Measurements from ENCODE around the gene DCDC2C. TPM values are rescaled to one million over a fixed set of nuclear protein-coding genes. Genes with fewer than 3 reads are reported as not detected.

The DCDC2C gene
- polyA plus RNA-seq, 3 donors = not detected

- H2AFZ ChIP-seq (ENCODE audit: insufficient read depth, low read depth, low read length, poor library complexity, severe bottlenecking) = no peak overlapping the region
- H3K36me3 ChIP-seq (replicated peaks in 1 of 2; ENCODE audit: control insufficient read depth in 1 of 2, insufficient read depth in 2 of 2, low read length in 2 of 2) = no peaks in the 10 kb centered on the region
- H3K27me3 Mint-ChIP-seq (ENCODE audit: low read depth in 3 of 3) = peaks cover 0 to 6% (median 4%) of the 10 kb centered on the region in 3 donors
- no peaks in the 10 kb centered on the region for H3K4me1 ChIP-seq (ENCODE audit: control insufficient read depth in 1 of 2, insufficient read depth in 2 of 2, low read length in 2 of 2)
- H3K4me3 Mint-ChIP-seq = no peak overlapping the region
- intact Hi-C loops (cut with micrococcal nuclease) = no loop called here
- no peaks in the 10 kb centered on the region for H4K20me1 ChIP-seq (ENCODE audit: insufficient read depth, low read length)
- peaks cover 0 to 2% (median 0%) of the 10 kb centered on the region in 7 donors for H3K9me3 Mint-ChIP-seq
- H3K27ac ChIP-seq (ENCODE audit: low read depth in 1 of 2, low read length in 2 of 2) = no peak overlapping the region
- H3K4me1 Mint-ChIP-seq = no peaks in the 10 kb centered on the region
- no peak overlapping the region for H3K4me2 ChIP-seq (replicated peaks; ENCODE audit: extremely low read depth, low read length, poor library complexity, severe bottlenecking)
- 88% methylated on average over 21 of the region's 23 CpGs for WGBS (ENCODE audit: insufficient coverage)
- H3K36me3 Mint-ChIP-seq = no peaks in the 10 kb centered on the region
- TF ChIP-seq, protein P1, sequence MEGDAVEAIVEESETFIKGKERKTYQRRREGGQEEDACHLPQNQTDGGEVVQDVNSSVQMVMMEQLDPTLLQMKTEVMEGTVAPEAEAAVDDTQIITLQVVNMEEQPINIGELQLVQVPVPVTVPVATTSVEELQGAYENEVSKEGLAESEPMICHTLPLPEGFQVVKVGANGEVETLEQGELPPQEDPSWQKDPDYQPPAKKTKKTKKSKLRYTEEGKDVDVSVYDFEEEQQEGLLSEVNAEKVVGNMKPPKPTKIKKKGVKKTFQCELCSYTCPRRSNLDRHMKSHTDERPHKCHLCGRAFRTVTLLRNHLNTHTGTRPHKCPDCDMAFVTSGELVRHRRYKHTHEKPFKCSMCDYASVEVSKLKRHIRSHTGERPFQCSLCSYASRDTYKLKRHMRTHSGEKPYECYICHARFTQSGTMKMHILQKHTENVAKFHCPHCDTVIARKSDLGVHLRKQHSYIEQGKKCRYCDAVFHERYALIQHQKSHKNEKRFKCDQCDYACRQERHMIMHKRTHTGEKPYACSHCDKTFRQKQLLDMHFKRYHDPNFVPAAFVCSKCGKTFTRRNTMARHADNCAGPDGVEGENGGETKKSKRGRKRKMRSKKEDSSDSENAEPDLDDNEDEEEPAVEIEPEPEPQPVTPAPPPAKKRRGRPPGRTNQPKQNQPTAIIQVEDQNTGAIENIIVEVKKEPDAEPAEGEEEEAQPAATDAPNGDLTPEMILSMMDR (IDR thresholded peaks at IDR 0.05) = no peak
- H3K27ac Mint-ChIP-seq = no peak overlapping the region
- H3K79me2 ChIP-seq (ENCODE audit: insufficient read depth, low read length) = no peaks in the 10 kb centered on the region
- DNase-seq = no peak
- no peak overlapping the region for H3K9ac ChIP-seq (ENCODE audit: insufficient read depth, low read length, poor library complexity, severe bottlenecking)
- no peak overlapping the region for H3K4me3 ChIP-seq (replicated peaks in 1 of 3; ENCODE audit: low read depth in 2 of 3, low read length in 3 of 3)
- no peaks in the 10 kb centered on the region for H3K27me3 ChIP-seq (ENCODE audit: control insufficient read depth in 2 of 2, insufficient read depth in 2 of 2, low read length in 2 of 2)
- no peaks in the 10 kb centered on the region for H3K9me3 ChIP-seq (replicated peaks in 1 of 2; ENCODE audit: control insufficient read depth in 1 of 2, insufficient read depth in 1 of 2, low read length in 2 of 2)
Observed at GRCh38 chr2:3679616-3680393, 23.6 kb upstream of the DCDC2C start.

DNA sequence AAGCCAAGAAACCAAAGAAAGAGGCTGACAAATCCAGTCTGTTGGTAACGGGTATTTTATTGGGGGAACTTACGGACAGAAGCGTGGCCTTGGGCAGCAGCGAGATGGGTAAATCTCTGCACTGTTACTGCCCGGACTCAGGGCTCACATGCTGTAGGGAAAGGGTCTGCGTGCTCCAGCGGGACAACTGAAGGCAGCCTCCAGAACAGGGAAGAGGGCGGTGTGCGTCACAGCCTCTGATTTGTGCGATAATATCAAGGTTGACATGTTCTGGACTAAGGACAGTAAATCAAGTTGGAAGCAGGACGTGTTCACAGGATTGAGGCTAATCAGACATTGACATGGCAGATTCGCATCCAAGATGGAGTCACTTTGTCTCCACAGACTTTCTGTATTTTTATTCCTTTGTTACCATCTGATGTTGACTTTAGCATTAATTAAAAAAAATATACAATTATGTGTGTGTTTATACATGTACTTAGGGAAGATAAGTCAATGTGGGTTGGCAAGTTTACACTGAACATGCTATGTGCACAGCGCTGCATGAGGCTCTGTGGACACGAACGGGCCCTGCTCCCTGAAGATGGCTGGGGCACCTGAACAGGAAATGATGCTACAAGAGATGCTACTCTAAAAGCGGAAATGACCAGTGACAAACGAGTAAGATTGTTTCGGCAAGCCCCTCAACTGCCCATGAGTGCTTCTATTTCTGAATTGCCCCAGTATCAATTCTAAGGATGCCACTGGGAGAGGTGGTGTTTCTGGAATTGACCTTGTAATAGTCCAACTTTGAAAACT lies 22.6 kb upstream of the DCDC2C start:
- Mint-ChIP-seq H3K27ac (no peak overlapping the region), H3K27me3 (ENCODE audit: low read depth in 3 of 3) (peaks cover 0 to 6% (median 2%) of the 10 kb centered on the region in 3 donors), H3K9me3 (peaks cover 0 to 2% (median 0%) of the 10 kb centered on the region in 7 donors), H3K36me3 (no peaks in the 10 kb centered on the region), H3K4me3 (no peak overlapping the region), H3K4me1 (no peaks in the 10 kb centered on the region)
- Histone ChIP-seq H3K4me1 (ENCODE audit: control insufficient read depth in 1 of 2, insufficient read depth in 2 of 2, low read length in 2 of 2) (no peaks in the 10 kb centered on the region), H3K27me3 (ENCODE audit: control insufficient read depth in 2 of 2, insufficient read depth in 2 of 2, low read length in 2 of 2) (no peaks in the 10 kb centered on the region), H3K36me3 (replicated peaks in 1 of 2; ENCODE audit: control insufficient read depth in 1 of 2, insufficient read depth in 2 of 2, low read length in 2 of 2) (no peaks in the 10 kb centered on the region), H3K4me3 (replicated peaks in 1 of 3; ENCODE audit: low read depth in 2 of 3, low read length in 3 of 3) (no peak overlapping the region), H3K9ac (ENCODE audit: insufficient read depth, low read length, poor library complexity, severe bottlenecking) (no peak overlapping the region), H3K27ac (ENCODE audit: low read depth in 1 of 2, low read length in 2 of 2) (no peak overlapping the region), H2AFZ (ENCODE audit: insufficient read depth, low read depth, low read length, poor library complexity, severe bottlenecking) (no peak overlapping the region), H3K9me3 (replicated peaks in 1 of 2; ENCODE audit: control insufficient read depth in 1 of 2, insufficient read depth in 1 of 2, low read length in 2 of 2) (no peaks in the 10 kb centered on the region), H4K20me1 (ENCODE audit: insufficient read depth, low read length) (no peaks in the 10 kb centered on the region), H3K79me2 (ENCODE audit: insufficient read depth, low read length) (no peaks in the 10 kb centered on the region), H3K4me2 (replicated peaks; ENCODE audit: extremely low read depth, low read length, poor library complexity, severe bottlenecking) (no peak overlapping the region)
- DNase-seq = no peak
- TF ChIP-seq, protein P1 (IDR thresholded peaks at IDR 0.05) = no peak
- intact Hi-C loops (cut with micrococcal nuclease) = no loop called here
- WGBS (ENCODE audit: insufficient coverage) = 93% methylated on average over 14 of the region's 18 CpGs

Data from CD14-positive monocyte (primary cell).